Body of pancreas (tissue), 4 donors: ENCODE measurements around the gene INF2. TPM values are rescaled to one million over a fixed set of nuclear protein-coding genes. Genes with fewer than 3 reads are reported as not detected.
A peak's percentile ranks its signal among the peaks of the same experiment; 100 is the strongest.

Source experiments
- ATAC-seq: fragments of 150-250 bp; one replicate; pipeline ENCODE4 v1.9.1; 2016
- DNase-seq, 4 donors: peaks; one replicate each; pipeline ENCODE4 v3.0.0-alpha.2; 2019
- H3K27ac ChIP-seq, 4 donors: fragments of 200-600 bp; sonication (generic); 1 replicate in 3 of 4; 2 replicates in 1 of 4; pipeline versions ENCODE4 v1.5.1 to v1.6.1; 2016 to 2019; ENCODE audit warnings: mild to moderate bottlenecking in 1 of 4, mixed read lengths in 1 of 4, moderate library complexity in 1 of 4
- H3K27me3 ChIP-seq, 2 donors: fragments of 200-600 bp; sonication (generic); one replicate each; pipeline ENCODE4 v1.6.0; 2016; ENCODE audit warnings: mild to moderate bottlenecking in 1 of 2
- H3K36me3 ChIP-seq, 2 donors: fragments of 200-600 bp; sonication (generic); replicated peaks in 1 of 2; 2 replicates each; pipeline ENCODE4 v1.5.1; 2016; ENCODE audit warnings: low read depth in 2 of 2; ENCODE audit not compliant: insufficient read depth in 1 of 2
- H3K4me1 ChIP-seq: fragments of 200-600 bp; sonication (generic); one replicate; pipeline ENCODE4 v1.6.0; 2016
- H3K4me3 ChIP-seq, 2 donors: fragments of 200-600 bp; sonication (generic); 1 replicate in 1 of 2; 2 replicates in 1 of 2; pipeline ENCODE4 v1.5.1; 2016 to 2019
- H3K9me3 ChIP-seq, 3 donors: fragments of 200-600 bp; sonication (generic); 1 replicate in 2 of 3; 2 replicates in 1 of 3; pipeline ENCODE4 v1.5.1; 2016
- CTCF ChIP-seq, 7 experiments: fragments of 450-650 bp in 4 of 7; fragments of 200-600 bp in 3 of 7; sonication (generic) in 3 of 7; IDR thresholded peaks; one replicate each; pipeline ENCODE4 v1.5.1; 2016 to 2019; ENCODE audit warnings: antibody characterized with exemption in 7 of 7
- POLR2A ChIP-seq, 3 donors: fragments of 450-650 bp; IDR thresholded peaks; one replicate each; pipeline ENCODE4 v1.6.1; 2016; ENCODE audit warnings: antibody characterized with exemption in 3 of 3, mild to moderate bottlenecking in 2 of 3
- WGBS, 2 donors: methylation state at CpG; one replicate each; pipeline ENCODE4 v1.1.5; 2017; 5-methylcytosine and 5-hydroxymethylcytosine counted together
- intact Hi-C: fragments of 100-400 bp; cut with DNase I; formaldehyde crosslinking; loops from one replicate; pipeline ENCODE4 v1.15.1; 2023
- total RNA-seq, 2 donors: library from RNA; depleted of rRNA; stranded (reverse); fragments of >200 nt; gene quantifications; one replicate each; pipeline ENCODE4 v1.1.0, GENCODE V29; 2016

The INF2 gene
- total RNA-seq, 2 donors from 2014 or later: 46.2 to 90.3 TPM

- DNase-seq: no peak
- no peak for ATAC-seq
- H3K36me3 ChIP-seq: no peaks in the 10 kb centered on the region
- no peak overlapping the region for H3K27ac ChIP-seq
- no peaks in the 10 kb centered on the region for H3K27me3 ChIP-seq
- no peak overlapping the region for H3K4me3 ChIP-seq
- no peaks in the 10 kb centered on the region for H3K9me3 ChIP-seq
- H3K4me1 ChIP-seq: peaks cover 33% of the 10 kb centered on the region
- 81% methylated on average over 5 of the region's 5 CpGs; no CpG with 5 or more reads in 1 of the 2 donors for WGBS, 2 donors
- TF ChIP-seq POLR2A (IDR thresholded peaks at IDR 0.05): no peak
- TF ChIP-seq CTCF (IDR thresholded peaks at IDR 0.05): no peak
- intact Hi-C loops: no loop called here
These were observed 3.5 kb downstream of the INF2 start for GRCh38 chr14:104692939-104693315.

GRCh38 chr14:104693482-104694431, 4.3 kb downstream of the INF2 start:
- Histone ChIP-seq H3K36me3 (no peaks in the 10 kb centered on the region), H3K9me3 (no peaks in the 10 kb centered on the region), H3K4me3 (no peak overlapping the region), H3K27ac (no peak overlapping the region), H3K27me3 (no peaks in the 10 kb centered on the region), H3K4me1 (peaks cover 25% of the 10 kb centered on the region)
- ATAC-seq: no peak
- intact Hi-C loops: no loop called here
- WGBS, 2 donors: 59 to 82% methylated on average over 7 to 21 of the region's 26 CpGs
- DNase-seq: no peak
- no peak for TF ChIP-seq CTCF (IDR thresholded peaks at IDR 0.05)
- no peak for TF ChIP-seq POLR2A (IDR thresholded peaks at IDR 0.05)

GRCh38 chr14:104694475-104694950, 5.1 kb downstream of the INF2 start:
- intact Hi-C loops: no loop called here
- H3K27me3 ChIP-seq: no peaks in the 10 kb centered on the region

GRCh38 chr14:104694991-104695659, 5.7 kb downstream of the INF2 start:
- 75 to 86% methylated on average over 7 to 19 of the region's 19 CpGs for WGBS, 2 donors
- DNase-seq (no peak), ATAC-seq (no peak)
- Histone ChIP-seq H3K4me3 (no peak overlapping the region), H3K36me3 (no peaks in the 10 kb centered on the region), H3K9me3 (no peaks in the 10 kb centered on the region), H3K4me1 (peaks cover 15% of the 10 kb centered on the region), H3K27me3 (no peaks in the 10 kb centered on the region), H3K27ac (peak overlapping the region in 2 of 4 donors; percentile 8 to 22)
- TF ChIP-seq CTCF (IDR thresholded peaks at IDR 0.05) (no peak), POLR2A (IDR thresholded peaks at IDR 0.05) (no peak)
- intact Hi-C loops: no loop called here

More at GRCh38 chr14:104694475-104694950, 5.1 kb downstream of the INF2 start:
- Histone ChIP-seq H3K36me3 (no peaks in the 10 kb centered on the region), H3K4me1 (peaks cover 21% of the 10 kb centered on the region), H3K4me3 (no peak overlapping the region), H3K27ac (peak overlapping the region in 2 of 4 donors; percentile 8 to 22), H3K9me3 (no peaks in the 10 kb centered on the region)
- ATAC-seq (no peak), DNase-seq (no peak)
- WGBS, 2 donors: 74 to 81% methylated on average over 7 to 15 of the region's 15 CpGs
- TF ChIP-seq POLR2A (IDR thresholded peaks at IDR 0.05): no peak
- no peak for TF ChIP-seq CTCF (IDR thresholded peaks at IDR 0.05)
